Neural cell (in vitro differentiated cells): ENCODE results near the gene HLA-F. TPM values are rescaled to one million over a fixed set of nuclear protein-coding genes. Genes with fewer than 3 reads are reported as not detected.
A peak's percentile ranks its signal among the peaks of the same experiment; 100 is the strongest.

ENCODE experiments used
- H2AFZ ChIP-seq: fragments of 200-600, 300-800 bp; sonication (generic), shearing (Covaris generic); 2 replicates; pipeline ENCODE4 v1.6.0; 2014; ENCODE audit warnings: low read depth, mild to moderate bottlenecking, antibody characterized with exemption, low read length, moderate library complexity
- H3F3A ChIP-seq: fragments of 200-600 bp; shearing (Covaris generic); 2 replicates; pipeline ENCODE4 v1.6.1; 2016; ENCODE audit warnings: mild to moderate bottlenecking, moderate library complexity, mixed read lengths, antibody characterized with exemption, low read length; ENCODE audit not compliant: insufficient read depth, poor library complexity, severe bottlenecking
- H3K27ac ChIP-seq: fragments of 200-600, 300-800 bp; sonication (generic), shearing (Covaris generic); 2 replicates; pipeline ENCODE4 v1.5.1; 2014; ENCODE audit warnings: mild to moderate bottlenecking, low read length, moderate library complexity
- H3K27me3 ChIP-seq: fragments of 300-800, 200-600 bp; sonication (generic), shearing (Covaris generic); 2 replicates; pipeline ENCODE4 v1.6.0; 2014; ENCODE audit warnings: mild to moderate bottlenecking, low read depth, low read length, moderate library complexity; ENCODE audit not compliant: insufficient read depth
- H3K36me3 ChIP-seq: fragments of 300-800, 200-600 bp; sonication (generic), shearing (Covaris generic); 2 replicates; pipeline ENCODE4 v1.5.1; 2014; ENCODE audit warnings: mild to moderate bottlenecking, antibody characterized with exemption, low read length, moderate library complexity; ENCODE audit not compliant: insufficient read depth
- H3K4me2 ChIP-seq: fragments of 300-800, 200-600 bp; sonication (generic), shearing (Covaris generic); 2 replicates; pipeline ENCODE4 v1.6.0; 2014; ENCODE audit warnings: mild to moderate bottlenecking, low read length
- H3K4me3 ChIP-seq: fragments of 300-800, 200-600 bp; sonication (generic), shearing (Covaris generic); 2 replicates; pipeline ENCODE4 v1.5.1; 2014; ENCODE audit warnings: mild to moderate bottlenecking, low read length, moderate library complexity
- H3K79me2 ChIP-seq: fragments of 200-600 bp; shearing (Covaris generic); replicated peaks from 2 replicates; pipeline ENCODE4 v1.6.0; 2014; ENCODE audit warnings: mild to moderate bottlenecking, low read length, moderate library complexity; ENCODE audit not compliant: insufficient read depth
- H3K9ac ChIP-seq: fragments of 300-800, 200-600 bp; sonication (generic), shearing (Covaris generic); 2 replicates; pipeline ENCODE4 v1.6.1; 2016; ENCODE audit warnings: mild to moderate bottlenecking, low read length, mixed read lengths
- H3K9me2 ChIP-seq: fragments of 200-600 bp; shearing (Covaris generic); 2 replicates; pipeline ENCODE4 v1.6.1; 2016; ENCODE audit warnings: mild to moderate bottlenecking, low read length, mixed read lengths; ENCODE audit not compliant: insufficient read depth
- H3K9me3 ChIP-seq: fragments of 200-600, 300-800 bp; sonication (generic), shearing (Covaris generic); 2 replicates; pipeline ENCODE4 v1.6.1; 2016; ENCODE audit warnings: mild to moderate bottlenecking, mixed run types, low read length, moderate library complexity, mixed read lengths
- H4K20me1 ChIP-seq: fragments of 200-600 bp; shearing (Covaris generic); 2 replicates; pipeline ENCODE4 v1.6.1; 2016; ENCODE audit warnings: mild to moderate bottlenecking, mixed run types; ENCODE audit not compliant: insufficient read depth
- CTCF ChIP-seq: fragments of 450-650 bp; IDR thresholded peaks from 2 replicates; pipeline ENCODE4 v1.5.1; 2014; ENCODE audit warnings: antibody characterized with exemption, mild to moderate bottlenecking, moderate library complexity; ENCODE audit not compliant: poor library complexity, severe bottlenecking
- EP300 ChIP-seq: fragments of 450-650 bp; conservative IDR thresholded peaks from 2 replicates; pipeline ENCODE4 v1.6.1; 2014; ENCODE audit warnings: antibody characterized with exemption, mild to moderate bottlenecking, moderate library complexity; ENCODE audit not compliant: poor library complexity, severe bottlenecking
- EZH2 ChIP-seq: fragments of 200-600, 300-800 bp; shearing (Covaris generic), sonication (generic); IDR thresholded peaks from 2 replicates; pipeline ENCODE4 v1.6.1; 2014; ENCODE audit warnings: antibody characterized with exemption, low read length, borderline replicate concordance, mild to moderate bottlenecking; ENCODE audit not compliant: insufficient read depth, poor library complexity, severe bottlenecking
- MXI1 ChIP-seq: fragments of 450-650 bp; conservative IDR thresholded peaks from 2 replicates; pipeline ENCODE4 v1.6.1; 2014; ENCODE audit warnings: antibody characterized with exemption, mild to moderate bottlenecking; ENCODE audit not compliant: poor library complexity, severe bottlenecking
- POLR2AphosphoS5 ChIP-seq: IDR thresholded peaks from 2 replicates; pipeline ENCODE4 v1.6.1; 2012
- RAD21 ChIP-seq: fragments of 450-650 bp; conservative IDR thresholded peaks from 2 replicates; pipeline ENCODE4 v1.6.1; 2014; ENCODE audit warnings: antibody characterized with exemption, mild to moderate bottlenecking, moderate library complexity
- SMC3 ChIP-seq: fragments of 450-650 bp; conservative IDR thresholded peaks from 2 replicates; pipeline ENCODE4 v1.6.1; 2014; ENCODE audit warnings: antibody characterized with exemption, mild to moderate bottlenecking, moderate library complexity; ENCODE audit not compliant: poor library complexity
- TAF1 ChIP-seq: IDR thresholded peaks from 2 replicates; pipeline ENCODE4 v1.6.1; 2012; ENCODE audit warnings: low read depth
- polyA plus RNA-seq: library from polyadenylated mRNA; depleted of rRNA; stranded (reverse); fragments of >200 nt; gene quantifications from 2 replicates; pipeline ENCODE4 v1.2.3, GENCODE V29; 2014
- TF ChIP-seq, protein P1 (sequence below): IDR thresholded peaks from 2 replicates; pipeline ENCODE4 v1.6.1; 2012; ENCODE audit warnings: borderline replicate concordance

Gene HLA-F
- polyA plus RNA-seq, 1 donor from 2014 or later: not detected

DNA sequence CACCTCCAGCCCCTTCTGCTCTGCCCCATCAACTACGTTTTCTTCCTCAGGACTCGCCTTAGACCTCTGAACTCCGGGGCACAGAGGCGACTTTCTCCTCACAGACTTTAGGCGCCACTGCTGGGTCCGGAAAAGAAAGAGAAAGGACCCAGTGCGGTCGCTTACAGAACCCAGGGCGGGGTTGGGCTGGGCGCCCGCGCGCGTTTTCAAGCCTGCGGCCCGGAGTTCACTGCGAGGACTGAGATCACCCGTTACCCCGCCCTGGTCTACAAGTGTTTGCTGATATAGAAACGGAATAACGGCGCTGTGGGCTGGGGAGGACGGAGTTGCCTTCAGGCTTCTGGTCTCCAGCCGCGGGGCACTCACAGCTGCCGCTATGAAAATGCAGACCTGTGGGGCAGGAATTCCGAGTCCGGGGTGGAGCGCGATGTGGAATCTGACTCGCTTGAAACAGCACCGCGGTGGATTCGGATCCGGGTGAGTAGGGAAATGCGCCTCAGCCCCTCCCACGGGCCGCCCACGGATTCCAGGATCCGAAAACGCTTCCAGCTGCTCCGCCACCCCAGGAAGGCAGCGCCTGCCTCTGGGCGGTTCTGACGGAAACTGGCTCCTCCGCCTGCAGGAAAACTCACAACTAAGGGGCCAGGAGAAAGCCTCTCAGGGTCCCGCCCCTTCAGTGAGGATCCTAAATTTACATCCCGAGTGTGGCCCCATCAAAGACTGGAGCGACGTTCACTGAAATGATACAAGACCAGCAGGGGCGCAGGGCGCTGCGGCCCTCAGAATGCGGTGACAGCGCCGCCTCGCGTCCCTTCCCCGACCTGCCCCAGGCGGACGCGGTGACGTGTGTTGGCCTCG, 29.4 kb downstream of the HLA-F start:
- Histone ChIP-seq H3K27me3 (peaks cover 61% of the 10 kb centered on the region), H2AFZ (peak overlapping the region; percentile 25), H3K79me2 (no peaks in the 10 kb centered on the region), H3K4me3 (peak overlapping the region; percentile 65), H3K4me2 (no peak overlapping the region), H3F3A (no peaks in the 10 kb centered on the region), H3K9ac (peak overlapping the region; percentile 41), H3K36me3 (no peaks in the 10 kb centered on the region), H3K27ac (no peak overlapping the region), H3K9me2 (no peaks in the 10 kb centered on the region), H4K20me1 (no peaks in the 10 kb centered on the region), H3K9me3 (no peaks in the 10 kb centered on the region)
- TF ChIP-seq SMC3 (peak; percentile 77), RAD21 (peak; percentile 68), EP300 (no peak), CTCF (peak; percentile 92), MXI1 (no peak)

DNA sequence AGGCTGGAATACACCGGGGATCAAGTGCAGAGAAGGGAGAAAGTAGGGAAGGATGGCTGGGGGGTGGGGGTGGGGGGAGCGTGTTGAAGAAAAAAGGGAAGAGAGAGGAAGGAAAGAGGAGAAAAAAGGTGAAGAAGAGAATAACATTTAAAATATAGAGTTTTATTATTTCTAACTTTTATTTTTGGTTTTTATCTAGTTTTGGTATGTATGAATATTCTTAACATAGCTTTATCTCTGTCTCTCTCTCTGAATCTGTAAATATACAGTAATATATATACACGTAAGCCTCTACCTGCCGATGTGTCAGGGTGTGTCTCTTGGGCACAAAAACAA, 30.0 kb downstream of the HLA-F start:
- no peak overlapping the region for H3K4me2 ChIP-seq
- no peak overlapping the region for H3K27ac ChIP-seq
- H4K20me1 ChIP-seq: no peaks in the 10 kb centered on the region
- no peaks in the 10 kb centered on the region for H3F3A ChIP-seq
- H3K9me2 ChIP-seq: no peaks in the 10 kb centered on the region
- H3K27me3 ChIP-seq: peaks cover 55% of the 10 kb centered on the region
- H3K9me3 ChIP-seq: no peaks in the 10 kb centered on the region
- H2AFZ ChIP-seq: no peak overlapping the region
- H3K9ac ChIP-seq: no peak overlapping the region
- no peaks in the 10 kb centered on the region for H3K36me3 ChIP-seq
- TF ChIP-seq EP300 (no peak), MXI1 (no peak), CTCF (no peak), EZH2 (no peak), POLR2AphosphoS5 (no peak), TAF1 (no peak), SMC3 (no peak), RAD21 (no peak)
- TF ChIP-seq, protein P1, sequence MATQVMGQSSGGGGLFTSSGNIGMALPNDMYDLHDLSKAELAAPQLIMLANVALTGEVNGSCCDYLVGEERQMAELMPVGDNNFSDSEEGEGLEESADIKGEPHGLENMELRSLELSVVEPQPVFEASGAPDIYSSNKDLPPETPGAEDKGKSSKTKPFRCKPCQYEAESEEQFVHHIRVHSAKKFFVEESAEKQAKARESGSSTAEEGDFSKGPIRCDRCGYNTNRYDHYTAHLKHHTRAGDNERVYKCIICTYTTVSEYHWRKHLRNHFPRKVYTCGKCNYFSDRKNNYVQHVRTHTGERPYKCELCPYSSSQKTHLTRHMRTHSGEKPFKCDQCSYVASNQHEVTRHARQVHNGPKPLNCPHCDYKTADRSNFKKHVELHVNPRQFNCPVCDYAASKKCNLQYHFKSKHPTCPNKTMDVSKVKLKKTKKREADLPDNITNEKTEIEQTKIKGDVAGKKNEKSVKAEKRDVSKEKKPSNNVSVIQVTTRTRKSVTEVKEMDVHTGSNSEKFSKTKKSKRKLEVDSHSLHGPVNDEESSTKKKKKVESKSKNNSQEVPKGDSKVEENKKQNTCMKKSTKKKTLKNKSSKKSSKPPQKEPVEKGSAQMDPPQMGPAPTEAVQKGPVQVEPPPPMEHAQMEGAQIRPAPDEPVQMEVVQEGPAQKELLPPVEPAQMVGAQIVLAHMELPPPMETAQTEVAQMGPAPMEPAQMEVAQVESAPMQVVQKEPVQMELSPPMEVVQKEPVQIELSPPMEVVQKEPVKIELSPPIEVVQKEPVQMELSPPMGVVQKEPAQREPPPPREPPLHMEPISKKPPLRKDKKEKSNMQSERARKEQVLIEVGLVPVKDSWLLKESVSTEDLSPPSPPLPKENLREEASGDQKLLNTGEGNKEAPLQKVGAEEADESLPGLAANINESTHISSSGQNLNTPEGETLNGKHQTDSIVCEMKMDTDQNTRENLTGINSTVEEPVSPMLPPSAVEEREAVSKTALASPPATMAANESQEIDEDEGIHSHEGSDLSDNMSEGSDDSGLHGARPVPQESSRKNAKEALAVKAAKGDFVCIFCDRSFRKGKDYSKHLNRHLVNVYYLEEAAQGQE: no peak
- no peaks in the 10 kb centered on the region for H3K79me2 ChIP-seq
- H3K4me3 ChIP-seq: peak overlapping the region; percentile 65
